ENCODE measurements around the gene FAM25G.
"Not testable (repeated sequence)": the region's sequence is repeated elsewhere in the genome, so short reads cannot be mapped to it uniquely, and the experiment has no call there.

DNA sequence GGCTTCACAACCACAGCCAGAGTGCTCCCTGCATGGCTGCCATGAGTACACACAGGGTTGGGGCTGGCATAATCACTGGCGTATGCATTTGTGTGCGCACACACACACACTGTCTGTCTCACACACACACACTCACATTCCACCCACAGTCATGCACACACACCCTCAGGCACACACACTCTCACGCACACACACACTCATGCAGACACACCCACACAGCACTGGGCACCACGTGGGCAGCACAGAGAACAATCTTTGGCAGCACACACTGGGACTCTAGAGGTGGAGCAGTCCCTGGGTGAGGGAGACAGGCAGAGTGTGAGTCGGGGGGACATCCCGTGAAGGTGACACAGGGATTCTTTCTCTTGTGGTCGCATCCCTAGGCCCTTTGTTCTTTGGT, 18.0 kb downstream of the FAM25G start:
- not testable (repeated sequence) for TF ChIP-seq ELF1 (IDR thresholded peaks at IDR 0.05; ENCODE audit: borderline replicate concordance, low read depth)
- TF ChIP-seq, protein P1, sequence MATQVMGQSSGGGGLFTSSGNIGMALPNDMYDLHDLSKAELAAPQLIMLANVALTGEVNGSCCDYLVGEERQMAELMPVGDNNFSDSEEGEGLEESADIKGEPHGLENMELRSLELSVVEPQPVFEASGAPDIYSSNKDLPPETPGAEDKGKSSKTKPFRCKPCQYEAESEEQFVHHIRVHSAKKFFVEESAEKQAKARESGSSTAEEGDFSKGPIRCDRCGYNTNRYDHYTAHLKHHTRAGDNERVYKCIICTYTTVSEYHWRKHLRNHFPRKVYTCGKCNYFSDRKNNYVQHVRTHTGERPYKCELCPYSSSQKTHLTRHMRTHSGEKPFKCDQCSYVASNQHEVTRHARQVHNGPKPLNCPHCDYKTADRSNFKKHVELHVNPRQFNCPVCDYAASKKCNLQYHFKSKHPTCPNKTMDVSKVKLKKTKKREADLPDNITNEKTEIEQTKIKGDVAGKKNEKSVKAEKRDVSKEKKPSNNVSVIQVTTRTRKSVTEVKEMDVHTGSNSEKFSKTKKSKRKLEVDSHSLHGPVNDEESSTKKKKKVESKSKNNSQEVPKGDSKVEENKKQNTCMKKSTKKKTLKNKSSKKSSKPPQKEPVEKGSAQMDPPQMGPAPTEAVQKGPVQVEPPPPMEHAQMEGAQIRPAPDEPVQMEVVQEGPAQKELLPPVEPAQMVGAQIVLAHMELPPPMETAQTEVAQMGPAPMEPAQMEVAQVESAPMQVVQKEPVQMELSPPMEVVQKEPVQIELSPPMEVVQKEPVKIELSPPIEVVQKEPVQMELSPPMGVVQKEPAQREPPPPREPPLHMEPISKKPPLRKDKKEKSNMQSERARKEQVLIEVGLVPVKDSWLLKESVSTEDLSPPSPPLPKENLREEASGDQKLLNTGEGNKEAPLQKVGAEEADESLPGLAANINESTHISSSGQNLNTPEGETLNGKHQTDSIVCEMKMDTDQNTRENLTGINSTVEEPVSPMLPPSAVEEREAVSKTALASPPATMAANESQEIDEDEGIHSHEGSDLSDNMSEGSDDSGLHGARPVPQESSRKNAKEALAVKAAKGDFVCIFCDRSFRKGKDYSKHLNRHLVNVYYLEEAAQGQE (IDR thresholded peaks at IDR 0.05; ENCODE audit: low read depth), result not testable (repeated sequence)
